HEK293 (cell line): ENCODE data around the gene EMD.

Source experiments
- CTCF ChIA-PET: fragments of 350-600 bp; formaldehyde crosslinking; extraction: SDS; loops from one replicate; lab custom pipeline; 2021; ENCODE audit warnings: antibody characterized with exemption; lab: Yijun Ruan, JAX
- POLR2A ChIA-PET: fragments of 300-600 bp; formaldehyde crosslinking; extraction: SDS; loops from one replicate; lab custom pipeline; 2020; ENCODE audit warnings: antibody characterized with exemption, inconsistent platforms; lab: Yijun Ruan, JAX
- H3K27ac ChIP-seq: fragments of 200-500 bp; sonication (Bioruptor generic); 2 replicates; pipeline ENCODE4 v1.5.1; 2014; ENCODE audit warnings: low read depth, low read length, control low read depth, inconsistent platforms; ENCODE audit errors: extremely low read depth
- H3K36me3 ChIP-seq, 2 experiments: fragments of 200-500 bp in 1 of 2; sonication (Bioruptor generic) in 1 of 2; 1 replicate in 1 of 2; 2 replicates in 1 of 2; pipeline ENCODE4 v1.5.1; 2014 to 2017; ENCODE audit warnings: inconsistent platforms in 2 of 2, low read length in 2 of 2; ENCODE audit not compliant: control insufficient read depth in 2 of 2, insufficient read depth in 1 of 2
- H3K4me1 ChIP-seq: fragments of 200-500 bp; sonication (Bioruptor generic); 2 replicates; pipeline ENCODE4 v1.5.1; 2014; ENCODE audit warnings: mild to moderate bottlenecking, low read length, inconsistent platforms; ENCODE audit not compliant: control insufficient read depth, insufficient read depth
- H3K4me3 ChIP-seq: 2 replicates; pipeline ENCODE4 v1.5.1; 2011; ENCODE audit warnings: low read depth, mild to moderate bottlenecking, control low read depth, low read length, moderate library complexity
- H3K9me3 ChIP-seq: fragments of 200-500 bp; sonication (Bioruptor generic); 2 replicates; pipeline ENCODE4 v1.5.1; 2014; ENCODE audit warnings: low read depth, low read length, inconsistent platforms; ENCODE audit not compliant: control insufficient read depth, insufficient read depth
- CTCF ChIP-seq: fragments of 450-650 bp; formaldehyde crosslinking; IDR thresholded peaks from 2 replicates; pipeline ENCODE4 v1.5.1; 2016; ENCODE audit warnings: missing biosample characterization, missing genetic modification characterization
- HOXA7 ChIP-seq: sonication (generic); formaldehyde crosslinking; IDR thresholded peaks from 2 replicates; pipeline ENCODE4 v1.8.1; 2022; ENCODE audit warnings: missing genetic modification reagents, borderline replicate concordance
- HOXC10 ChIP-seq: sonication (generic); formaldehyde crosslinking; IDR thresholded peaks from 2 replicates; pipeline ENCODE4 v1.8.1; 2023; ENCODE audit warnings: mild to moderate bottlenecking, missing genetic modification reagents
- IKZF3 ChIP-seq: fragments of 450-650 bp; IDR thresholded peaks from 2 replicates; pipeline ENCODE4 v1.5.0; 2018; ENCODE audit warnings: missing biosample characterization, mild to moderate bottlenecking, missing genetic modification characterization, moderate library complexity
- KLF10 ChIP-seq: fragments of 450-650 bp; IDR thresholded peaks from 2 replicates; pipeline ENCODE4 v1.5.1; 2018; ENCODE audit warnings: missing biosample characterization, mild to moderate bottlenecking, missing genetic modification characterization
- KLF16 ChIP-seq: fragments of 450-650 bp; formaldehyde crosslinking; IDR thresholded peaks from 2 replicates; pipeline ENCODE4 v1.5.1; 2017; ENCODE audit warnings: missing biosample characterization, missing genetic modification characterization
- MYNN ChIP-seq: fragments of 450-650 bp; formaldehyde crosslinking; IDR thresholded peaks from 2 replicates; pipeline ENCODE4 v1.5.1; 2016; ENCODE audit warnings: missing biosample characterization, missing genetic modification characterization, borderline replicate concordance
- PBX3 ChIP-seq: sonication (generic); formaldehyde crosslinking; IDR thresholded peaks from 2 replicates; pipeline ENCODE4 v1.8.1; 2022; ENCODE audit warnings: mild to moderate bottlenecking, moderate library complexity, missing genetic modification reagents
- REST ChIP-seq: fragments of 450-650 bp; formaldehyde crosslinking; IDR thresholded peaks from 2 replicates; pipeline ENCODE4 v1.5.1; 2016; ENCODE audit warnings: missing biosample characterization, missing genetic modification characterization
- SALL2 ChIP-seq: fragments of 450-650 bp; formaldehyde crosslinking; IDR thresholded peaks from 2 replicates; pipeline ENCODE4 v1.5.0; 2017; ENCODE audit warnings: missing biosample characterization, mild to moderate bottlenecking, missing genetic modification characterization, borderline replicate concordance
- TRIM28 ChIP-seq: IDR thresholded peaks from 2 replicates; pipeline ENCODE4 v1.6.1; 2011; ENCODE audit warnings: low read length, control low read depth, borderline replicate concordance
- ZBTB44 ChIP-seq: fragments of 450-650 bp; IDR thresholded peaks from 2 replicates; pipeline ENCODE4 v1.5.1; 2018; ENCODE audit warnings: missing biosample characterization, mild to moderate bottlenecking, missing genetic modification characterization
- ZBTB48 ChIP-seq: fragments of 450-650 bp; formaldehyde crosslinking; IDR thresholded peaks from 2 replicates; pipeline ENCODE4 v1.5.1; 2016; ENCODE audit warnings: missing biosample characterization, missing genetic modification characterization
- ZBTB8A ChIP-seq: fragments of 450-650 bp; formaldehyde crosslinking; IDR thresholded peaks from 2 replicates; pipeline ENCODE4 v1.5.1; 2016; ENCODE audit warnings: missing biosample characterization, missing genetic modification characterization
- ZFP41 ChIP-seq: fragments of 450-650 bp; formaldehyde crosslinking; IDR thresholded peaks from 2 replicates; pipeline ENCODE4 v1.5.1; 2016; ENCODE audit warnings: missing biosample characterization, missing genetic modification characterization, borderline replicate concordance
- ZFP69B ChIP-seq: fragments of 450-650 bp; formaldehyde crosslinking; IDR thresholded peaks from 2 replicates; pipeline ENCODE4 v1.5.1; 2016; ENCODE audit warnings: missing biosample characterization, missing genetic modification characterization
- ZNF169 ChIP-seq: fragments of 450-650 bp; formaldehyde crosslinking; IDR thresholded peaks from 2 replicates; pipeline ENCODE4 v1.5.1; 2016; ENCODE audit warnings: missing biosample characterization, missing genetic modification characterization
- ZNF202 ChIP-seq: fragments of 450-650 bp; formaldehyde crosslinking; IDR thresholded peaks from 2 replicates; pipeline ENCODE4 v1.5.1; 2016; ENCODE audit warnings: missing biosample characterization, missing genetic modification characterization, borderline replicate concordance
- ZNF404 ChIP-seq: fragments of 450-650 bp; formaldehyde crosslinking; IDR thresholded peaks from 2 replicates; pipeline ENCODE4 v1.5.1; 2017; ENCODE audit warnings: missing biosample characterization, missing genetic modification characterization
- ZNF610 ChIP-seq: fragments of 450-650 bp; formaldehyde crosslinking; IDR thresholded peaks from 2 replicates; pipeline ENCODE4 v1.5.1; 2016; ENCODE audit warnings: missing biosample characterization, missing genetic modification characterization, borderline replicate concordance
- ZNF658 ChIP-seq: fragments of 450-650 bp; formaldehyde crosslinking; IDR thresholded peaks from 2 replicates; pipeline ENCODE4; 2016; ENCODE audit warnings: missing biosample characterization, missing genetic modification characterization
- ZNF660 ChIP-seq: fragments of 450-650 bp; IDR thresholded peaks from 2 replicates; pipeline ENCODE4 v1.5.1; 2018; ENCODE audit warnings: missing biosample characterization, mild to moderate bottlenecking, missing genetic modification characterization
- ZNF664 ChIP-seq: fragments of 450-650 bp; formaldehyde crosslinking; IDR thresholded peaks from 2 replicates; pipeline ENCODE4 v1.5.1; 2016; ENCODE audit warnings: missing biosample characterization, missing genetic modification characterization
- ZNF670 ChIP-seq: fragments of 450-650 bp; formaldehyde crosslinking; IDR thresholded peaks from 2 replicates; pipeline ENCODE4 v1.5.1; 2016; ENCODE audit warnings: missing biosample characterization, missing genetic modification characterization, low read depth
- ZNF76 ChIP-seq: fragments of 450-650 bp; formaldehyde crosslinking; IDR thresholded peaks from 2 replicates; pipeline ENCODE4; 2016; ENCODE audit warnings: low read depth, missing biosample characterization, missing genetic modification characterization, borderline replicate concordance
- ZNF837 ChIP-seq: fragments of 450-650 bp; formaldehyde crosslinking; IDR thresholded peaks from 2 replicates; pipeline ENCODE4 v1.5.1; 2016; ENCODE audit warnings: missing biosample characterization, missing genetic modification characterization

EMD gene

GRCh38 chrX:154397888-154398667 is 19.0 kb downstream of the EMD start, which contains the start of gene RPL10 (continued):
- TF ChIP-seq REST (tag by site-specific recombination) (no peak), IKZF3 (tag by site-specific recombination) (no peak), ZNF664 (no peak), PBX3 (CRISPR knock-in tag) (no peak), ZBTB44 (no peak), ZNF202 (tag by site-specific recombination) (no peak), SALL2 (tag by site-specific recombination) (no peak), KLF10 (no peak; the same call in 1 of the 2 replicates), HOXA7 (CRISPR knock-in tag) (no peak), ZFP41 (no peak), MYNN (0 out of 2 replicates have a peak, but pooled peaks have one; percentile 11), ZNF658 (tag by site-specific recombination) (no peak)
- TF ChIP-seq, all 188 proteins: peak for 50

GRCh38 chrX:154398668-154399526 is 19.8 kb downstream of the EMD start:
- Histone ChIP-seq H3K4me1 (no peaks in the 10 kb centered on the region), H3K27ac (peak overlapping the region; percentile 84), H3K4me3 (peak overlapping the region; percentile 66), H3K36me3 (peaks cover 0 to 44% of the 10 kb centered on the region in 2 experiments; a peak in 1 of 3 replicates), H3K9me3 (no peaks in the 10 kb centered on the region)
- ChIA-PET CTCF (interaction anchor here (0.6 to 1.9 kb wide), 16 partner anchors 9 to 136 kb away, joined by 3 to 8 read pairs (median 4); partner anchors contain the start of gene DNASE1L1), POLR2A (interaction anchor here (0.6 to 6.5 kb wide), 12 partner anchors 12 to 134 kb away, joined by 3 to 57 read pairs (median 7); partner anchors contain the start of genes DNASE1L1, EMD, FLNA and SLC10A3)
- TF ChIP-seq HOXC10 (CRISPR knock-in tag) (no peak), ZNF670 (tag by site-specific recombination) (no peak), ZNF169 (no peak), TRIM28 (no peak), ZNF610 (no peak), ZNF837 (tag by site-specific recombination) (no peak), ZNF76 (tag by site-specific recombination) (peak; percentile 60; the same call in 1 of the 2 replicates), ZBTB48 (tag by site-specific recombination) (0 out of 2 replicates have a peak, but pooled peaks have one; percentile 30), ZNF660 (tag by site-specific recombination) (0 out of 2 replicates have a peak, but pooled peaks have one; percentile 6), CTCF (tag by site-specific recombination) (peak; percentile 91), ZNF404 (tag by site-specific recombination) (no peak), ZFP69B (tag by site-specific recombination) (no peak), KLF16 (tag by site-specific recombination) (no peak), ZBTB8A (tag by site-specific recombination) (peak; percentile 65)
